ENCODE results near the gene CCDC12. TPM values are rescaled to one million over a fixed set of nuclear protein-coding genes. Genes with fewer than 3 reads are reported as not detected.

The CCDC12 gene
- total RNA-seq, 4 donors from 2014 or later = 4.1 to 92.0 (median 41.2) TPM

GRCh38 chr3:47018269-47018611 is 41.7 kb upstream of the CCDC12 start:
- intact Hi-C loops (cut with DNase I; ENCODE audit: low total_unique reads) = no loop called here

GRCh38 chr3:47017504-47018268 is 41.1 kb upstream of the CCDC12 start:
- Histone ChIP-seq H3K27ac (no peak overlapping the region), H3K4me1 (no peaks in the 10 kb centered on the region), H3K9me3 (no peaks in the 10 kb centered on the region), H3K4me3 (no peak overlapping the region), H3K27me3 (no peaks in the 10 kb centered on the region), H3K36me3 (no peaks in the 10 kb centered on the region)
- intact Hi-C loops (cut with DNase I; ENCODE audit: low total_unique reads) = no loop called here
- TF ChIP-seq POLR2A (IDR thresholded peaks at IDR 0.05) (no peak), CTCF (IDR thresholded peaks at IDR 0.05) (no peak)
- DNase-seq = no peak

More at GRCh38 chr3:47018269-47018611, 41.7 kb upstream of the CCDC12 start:
- Histone ChIP-seq H3K4me1 (no peaks in the 10 kb centered on the region), H3K27me3 (no peaks in the 10 kb centered on the region), H3K36me3 (no peaks in the 10 kb centered on the region), H3K4me3 (no peak overlapping the region), H3K27ac (no peak overlapping the region), H3K9me3 (no peaks in the 10 kb centered on the region)
- no peak for DNase-seq
- TF ChIP-seq POLR2A (IDR thresholded peaks at IDR 0.05) (no peak), CTCF (IDR thresholded peaks at IDR 0.05) (no peak)

GRCh38 chr3:47016934-47017435 is 40.4 kb upstream of the CCDC12 start:
- H3K36me3 ChIP-seq = no peaks in the 10 kb centered on the region
- no peak overlapping the region for H3K27ac ChIP-seq
- H3K27me3 ChIP-seq = no peaks in the 10 kb centered on the region
- no peak for DNase-seq
- no peak for TF ChIP-seq CTCF (IDR thresholded peaks at IDR 0.05)
- intact Hi-C loops (cut with DNase I; ENCODE audit: low total_unique reads) = no loop called here
- H3K9me3 ChIP-seq = no peaks in the 10 kb centered on the region
- no peak overlapping the region for H3K4me3 ChIP-seq
- H3K4me1 ChIP-seq = no peaks in the 10 kb centered on the region

GRCh38 chr3:47016086-47016933 is 39.8 kb upstream of the CCDC12 start:
- H3K36me3 ChIP-seq = no peaks in the 10 kb centered on the region

More at GRCh38 chr3:47016086-47016933, 39.8 kb upstream of the CCDC12 start:
- Histone ChIP-seq H3K27me3 (no peaks in the 10 kb centered on the region), H3K27ac (no peak overlapping the region), H3K4me1 (no peaks in the 10 kb centered on the region), H3K9me3 (no peaks in the 10 kb centered on the region), H3K4me3 (no peak overlapping the region)
- intact Hi-C loops (cut with DNase I; ENCODE audit: low total_unique reads) = no loop called here
- TF ChIP-seq POLR2A (IDR thresholded peaks at IDR 0.05) = no peak
- no peak for TF ChIP-seq CTCF (IDR thresholded peaks at IDR 0.05)
- DNase-seq = no peak

Data from uterus (tissue), 4 donors.